ENCODE results near the gene SPECC1L.

Gene SPECC1L

GRCh38 chr22:24431309-24432034, 160.8 kb downstream of the SPECC1L start:
- no peak for DNase-seq

DNA sequence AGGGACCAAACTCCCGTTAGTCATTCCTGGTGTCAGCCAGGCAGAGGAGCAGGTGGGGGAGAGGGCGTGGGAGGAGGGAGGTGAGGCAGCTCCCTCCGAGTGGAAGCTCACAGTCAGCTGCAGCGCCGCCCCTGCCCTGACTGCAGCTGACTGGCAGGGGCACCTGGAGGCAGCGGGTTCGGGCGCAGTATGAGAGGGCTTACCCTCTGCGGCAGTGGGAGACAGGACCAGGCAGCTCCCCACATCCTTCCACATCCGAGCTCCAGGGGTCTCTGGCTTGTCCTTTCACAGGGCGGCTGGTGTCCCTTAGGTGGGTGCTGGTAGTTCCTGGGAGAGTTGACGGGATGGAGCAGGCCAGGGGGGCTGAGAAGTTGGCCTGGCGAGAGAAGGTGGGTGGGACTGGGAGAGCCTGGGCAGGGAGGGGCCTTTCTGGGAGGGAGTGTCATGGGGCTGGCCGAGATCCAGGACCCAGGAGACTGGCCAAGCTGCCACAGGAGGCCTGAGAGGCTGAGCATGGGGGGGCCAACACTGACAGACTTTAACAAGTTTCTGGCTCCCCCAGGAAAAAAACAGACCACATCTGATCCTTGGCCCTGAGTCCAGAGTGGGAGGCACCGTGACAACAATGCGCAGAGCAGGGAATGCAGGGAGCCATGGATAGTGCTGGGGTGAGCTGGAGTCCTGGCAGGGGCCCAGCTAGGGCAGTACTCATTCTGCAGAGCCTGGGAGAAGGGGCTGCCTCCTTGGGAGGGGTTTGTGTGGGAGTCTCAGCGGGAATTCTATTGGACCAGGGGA, 161.6 kb downstream of the SPECC1L start:
- DNase-seq = peak in 10 of 14 donors; percentile 13 to 53 (median 35)

- DNase-seq = no peak
These were observed 162.6 kb downstream of the SPECC1L start for GRCh38 chr22:24433001-24433827.

- DNase-seq = peak in 1 of 14 donors; percentile 35
These were observed 163.3 kb downstream of the SPECC1L start for GRCh38 chr22:24433828-24434470.

- DNase-seq = no peak
These were observed 164.1 kb downstream of the SPECC1L start for GRCh38 chr22:24434471-24435322.

DNA sequence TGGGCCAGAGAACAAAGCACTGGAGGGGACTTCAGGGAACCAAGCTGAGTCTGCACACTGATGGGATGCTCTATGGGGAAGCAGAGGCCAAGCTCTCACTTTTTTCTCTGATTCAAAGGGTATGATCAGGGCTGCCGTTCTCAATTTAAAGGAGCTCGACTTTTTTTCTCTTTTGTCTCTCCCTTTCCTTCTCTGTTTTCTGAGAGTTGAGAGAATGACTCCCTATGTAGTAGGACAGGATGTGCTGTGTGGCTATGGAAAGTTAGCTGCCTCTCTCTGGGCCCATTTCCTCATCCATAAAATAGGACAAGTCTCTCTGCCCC, 164.7 kb downstream of the SPECC1L start:
- DNase-seq = no peak

DNA sequence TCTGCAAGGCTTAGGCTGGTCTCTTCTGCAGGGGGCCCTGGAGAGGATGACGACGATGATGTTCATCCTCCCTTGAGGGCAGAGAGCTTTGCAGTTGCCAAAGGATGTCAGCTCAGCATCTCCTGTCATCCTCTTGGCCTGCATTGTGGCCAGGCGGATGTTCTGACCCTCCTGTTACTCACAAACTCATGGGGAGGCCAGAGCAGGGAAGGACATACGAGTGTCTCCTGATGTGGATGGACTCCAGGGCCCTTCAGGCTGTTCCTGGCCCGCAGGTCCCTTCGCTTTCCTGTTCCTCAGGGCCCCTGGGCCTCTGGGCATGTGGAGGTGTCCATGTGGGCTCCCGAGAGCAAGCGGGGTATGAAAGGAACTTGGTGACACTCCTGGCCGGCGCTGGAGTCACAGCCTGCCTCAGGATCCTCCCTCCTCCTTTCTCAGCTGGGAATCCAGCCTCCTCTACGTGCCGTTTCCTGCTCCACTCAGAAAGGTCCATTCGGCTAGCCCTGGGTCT, 165.3 kb downstream of the SPECC1L start:
- no peak for DNase-seq

- no peak for DNase-seq
These were observed 165.9 kb downstream of the SPECC1L start for GRCh38 chr22:24436553-24436952.

GRCh38 chr22:24437091-24437490, 166.5 kb downstream of the SPECC1L start:
- DNase-seq = no peak

DNA sequence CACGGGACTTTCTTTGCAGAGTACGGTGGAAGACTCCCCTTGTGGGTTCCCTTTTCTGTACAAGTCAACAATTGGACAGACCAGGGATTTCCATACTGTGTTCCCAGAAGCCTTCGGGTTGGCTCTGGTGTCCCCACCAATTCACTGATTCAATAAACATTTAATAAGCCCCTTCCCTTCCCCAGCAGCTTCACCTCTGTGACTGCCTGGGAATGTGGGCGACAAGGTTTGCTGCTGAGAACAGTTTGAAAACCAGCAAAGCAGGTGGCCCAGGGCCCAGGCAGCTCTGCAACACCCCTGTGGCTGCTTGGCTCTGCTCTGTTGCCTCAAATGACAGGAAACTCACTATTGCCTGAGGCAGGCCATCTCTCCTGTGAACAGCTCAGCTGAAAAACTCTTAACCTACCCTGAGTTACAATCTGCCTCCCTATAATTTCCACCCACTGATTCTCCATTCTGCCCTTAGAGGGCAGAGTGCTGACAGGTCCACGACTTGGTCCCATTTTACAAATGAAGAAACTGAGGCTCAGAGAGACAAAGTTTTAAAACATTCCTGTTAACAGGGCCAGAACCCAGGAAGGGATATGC, 167.2 kb downstream of the SPECC1L start:
- DNase-seq = no peak

- no peak for DNase-seq
These were observed 169.7 kb downstream of the SPECC1L start for GRCh38 chr22:24440270-24440717.

- DNase-seq = peak in 1 of 14 donors; percentile 45
These were observed 170.2 kb downstream of the SPECC1L start for GRCh38 chr22:24440718-24441405.

- no peak for DNase-seq
These were observed 171.0 kb downstream of the SPECC1L start for GRCh38 chr22:24441406-24442351.

DNA sequence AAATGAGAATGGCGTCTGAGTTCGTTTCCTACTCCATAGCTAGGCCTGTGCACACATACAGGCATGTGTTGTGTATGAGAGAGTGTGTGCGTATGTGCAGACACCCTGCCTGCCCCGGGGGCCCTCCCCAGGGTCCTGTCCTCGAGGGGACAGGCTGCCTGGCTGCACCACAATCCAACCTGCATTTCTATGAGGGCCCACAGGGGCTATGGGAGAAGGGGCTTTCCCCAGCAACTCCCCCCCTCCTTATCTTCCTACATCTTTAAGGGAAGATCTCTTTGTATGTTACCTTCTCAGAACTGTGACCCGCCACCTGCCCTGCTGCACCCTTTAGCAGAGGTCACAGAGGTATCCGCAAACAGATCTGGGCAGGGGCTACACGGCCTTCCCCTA, 171.7 kb downstream of the SPECC1L start:
- DNase-seq = no peak

DNA sequence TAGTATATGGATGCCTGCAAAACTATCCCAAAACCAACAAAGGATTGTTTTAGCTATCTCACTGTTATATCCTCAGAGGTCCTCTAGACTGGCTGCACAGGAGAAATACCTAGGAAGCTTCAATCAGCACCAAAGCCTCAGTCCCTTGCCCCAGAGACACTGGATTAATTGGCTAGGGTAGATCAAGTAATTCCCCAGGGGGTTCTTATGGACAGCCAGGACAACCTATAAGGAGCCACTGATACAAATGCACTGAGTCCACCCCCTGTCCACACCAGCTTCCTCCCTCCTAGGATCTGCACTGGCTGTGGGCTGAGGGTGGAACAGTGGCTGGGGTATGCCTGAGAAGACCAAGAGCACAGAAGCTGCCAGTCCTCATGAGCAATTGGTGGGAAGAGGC, 173.0 kb downstream of the SPECC1L start:
- DNase-seq = no peak

- no peak for DNase-seq
These were observed 173.6 kb downstream of the SPECC1L start for GRCh38 chr22:24444251-24444650.

- DNase-seq = no peak
These were observed 174.3 kb downstream of the SPECC1L start for GRCh38 chr22:24444729-24445466.

All from C1 segment of cervical spinal cord (tissue), 14 donors.